ENCODE measurements around the gene PRKCA.

Gene PRKCA

GRCh38 chr17:66769911-66770310 lies 467.5 kb downstream of the PRKCA start:
- TF ChIP-seq, protein P1, sequence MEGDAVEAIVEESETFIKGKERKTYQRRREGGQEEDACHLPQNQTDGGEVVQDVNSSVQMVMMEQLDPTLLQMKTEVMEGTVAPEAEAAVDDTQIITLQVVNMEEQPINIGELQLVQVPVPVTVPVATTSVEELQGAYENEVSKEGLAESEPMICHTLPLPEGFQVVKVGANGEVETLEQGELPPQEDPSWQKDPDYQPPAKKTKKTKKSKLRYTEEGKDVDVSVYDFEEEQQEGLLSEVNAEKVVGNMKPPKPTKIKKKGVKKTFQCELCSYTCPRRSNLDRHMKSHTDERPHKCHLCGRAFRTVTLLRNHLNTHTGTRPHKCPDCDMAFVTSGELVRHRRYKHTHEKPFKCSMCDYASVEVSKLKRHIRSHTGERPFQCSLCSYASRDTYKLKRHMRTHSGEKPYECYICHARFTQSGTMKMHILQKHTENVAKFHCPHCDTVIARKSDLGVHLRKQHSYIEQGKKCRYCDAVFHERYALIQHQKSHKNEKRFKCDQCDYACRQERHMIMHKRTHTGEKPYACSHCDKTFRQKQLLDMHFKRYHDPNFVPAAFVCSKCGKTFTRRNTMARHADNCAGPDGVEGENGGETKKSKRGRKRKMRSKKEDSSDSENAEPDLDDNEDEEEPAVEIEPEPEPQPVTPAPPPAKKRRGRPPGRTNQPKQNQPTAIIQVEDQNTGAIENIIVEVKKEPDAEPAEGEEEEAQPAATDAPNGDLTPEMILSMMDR (IDR thresholded peaks at IDR 0.05): no peak
- TF ChIP-seq ZFX (IDR thresholded peaks at IDR 0.05; ENCODE audit: borderline replicate concordance): no peak
- H3K27ac ChIP-seq: no peak overlapping the region

- no peak overlapping the region for H3K27ac ChIP-seq
- TF ChIP-seq, protein P1 (IDR thresholded peaks at IDR 0.05): no peak
- TF ChIP-seq ZFX (IDR thresholded peaks at IDR 0.05; ENCODE audit: borderline replicate concordance): no peak
Measured at GRCh38 chr17:66772148-66772812, 469.9 kb downstream of the PRKCA start.

DNA sequence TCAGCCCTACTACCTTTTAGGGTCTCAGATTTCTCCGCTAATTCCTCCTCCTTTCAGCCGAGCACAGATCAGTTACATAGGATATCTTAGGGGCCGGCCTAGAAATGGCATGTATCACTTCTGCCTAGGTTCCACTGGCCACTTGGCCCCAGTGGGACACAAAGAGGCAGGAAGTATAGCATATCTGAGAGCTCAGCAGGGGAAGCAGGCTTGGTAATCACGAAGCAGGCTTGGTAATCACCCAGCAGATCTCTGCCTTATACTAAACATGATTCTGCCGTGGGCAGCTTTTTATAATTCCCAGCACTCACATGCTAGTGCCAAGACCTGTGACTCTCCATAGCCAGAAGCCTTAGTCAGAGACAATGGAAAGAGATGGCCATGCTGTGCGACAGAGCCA lies 472.9 kb downstream of the PRKCA start:
- H3K27ac ChIP-seq: no peak overlapping the region
- TF ChIP-seq ZFX (IDR thresholded peaks at IDR 0.05; ENCODE audit: borderline replicate concordance): no peak
- TF ChIP-seq, protein P1 (IDR thresholded peaks at IDR 0.05): no peak

DNA sequence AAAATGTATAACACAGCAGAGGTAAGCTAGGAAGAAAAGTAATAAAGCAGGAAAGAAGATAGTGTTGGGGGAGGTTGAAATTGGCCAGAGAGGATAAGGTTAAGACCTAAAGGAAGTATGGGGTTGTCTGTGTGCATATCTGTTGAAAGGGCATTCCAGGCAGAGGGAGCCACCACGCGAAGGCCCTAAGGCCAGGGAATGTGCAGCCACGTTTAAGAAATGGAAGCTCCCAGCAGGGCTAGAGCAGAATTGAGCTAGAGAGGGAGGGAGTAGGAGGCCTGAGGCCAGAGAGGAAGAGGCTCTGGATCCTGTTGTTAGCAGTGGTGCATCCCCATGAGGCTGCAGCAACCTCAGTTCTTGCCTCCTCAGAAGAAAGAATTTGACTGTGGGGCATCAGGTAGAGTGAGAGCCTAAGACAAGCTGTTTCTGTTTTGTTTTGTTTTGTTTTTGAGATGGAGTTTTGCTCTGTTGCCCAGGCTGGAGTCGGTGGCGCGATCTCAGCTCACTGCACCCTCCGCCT lies 473.5 kb downstream of the PRKCA start:
- no peak overlapping the region for H3K27ac ChIP-seq
- TF ChIP-seq, protein P1 (IDR thresholded peaks at IDR 0.05): no peak
- TF ChIP-seq ZFX (IDR thresholded peaks at IDR 0.05; ENCODE audit: borderline replicate concordance): no peak

DNA sequence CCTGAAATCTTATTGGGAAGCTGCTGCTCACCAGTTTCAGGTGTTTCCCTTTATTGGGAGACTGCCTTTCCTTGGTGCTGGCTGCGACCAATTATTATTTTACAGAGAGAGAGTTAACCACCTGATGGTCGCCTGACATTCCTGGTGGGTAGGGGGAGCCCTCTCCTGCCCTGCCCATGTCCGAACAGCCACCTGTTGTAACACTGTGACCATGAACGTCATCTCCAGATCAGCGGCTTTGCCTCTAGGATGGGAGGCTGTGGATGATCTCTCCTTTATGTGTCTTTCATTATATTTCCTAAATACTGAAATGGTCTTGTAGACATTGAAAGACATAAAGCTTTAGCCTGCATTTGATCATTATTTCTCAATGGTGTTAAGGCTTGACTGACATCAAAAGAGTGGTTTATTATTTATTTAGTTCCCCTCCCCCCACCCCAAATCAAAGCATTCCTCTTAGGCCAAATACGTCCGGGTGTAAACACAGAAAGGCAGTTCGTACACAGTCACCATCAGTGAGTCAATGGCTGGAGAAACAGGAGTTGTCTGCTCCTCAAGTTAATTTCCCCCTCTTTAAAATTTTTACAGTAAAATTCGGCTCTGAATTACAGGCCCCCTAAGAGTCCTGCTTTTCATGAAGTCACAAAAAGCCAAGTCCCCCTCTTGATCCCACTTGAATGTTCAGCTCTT lies 474.7 kb downstream of the PRKCA start:
- TF ChIP-seq, protein P1 (IDR thresholded peaks at IDR 0.05): no peak
- TF ChIP-seq ZFX (IDR thresholded peaks at IDR 0.05; ENCODE audit: borderline replicate concordance): no peak
- H3K27ac ChIP-seq: no peak overlapping the region

- TF ChIP-seq, protein P1 (IDR thresholded peaks at IDR 0.05): no peak
- no peak for TF ChIP-seq ZFX (IDR thresholded peaks at IDR 0.05; ENCODE audit: borderline replicate concordance)
- H3K27ac ChIP-seq: no peak overlapping the region
Measured at GRCh38 chr17:66777689-66778225, 475.3 kb downstream of the PRKCA start.
